ENCODE data around the gene PRKCH. TPM values are rescaled to one million over a fixed set of nuclear protein-coding genes. Genes with fewer than 3 reads are reported as not detected.

Gene PRKCH
- total RNA-seq, 1 donor from 2014 or later = 18.4 TPM

DNA sequence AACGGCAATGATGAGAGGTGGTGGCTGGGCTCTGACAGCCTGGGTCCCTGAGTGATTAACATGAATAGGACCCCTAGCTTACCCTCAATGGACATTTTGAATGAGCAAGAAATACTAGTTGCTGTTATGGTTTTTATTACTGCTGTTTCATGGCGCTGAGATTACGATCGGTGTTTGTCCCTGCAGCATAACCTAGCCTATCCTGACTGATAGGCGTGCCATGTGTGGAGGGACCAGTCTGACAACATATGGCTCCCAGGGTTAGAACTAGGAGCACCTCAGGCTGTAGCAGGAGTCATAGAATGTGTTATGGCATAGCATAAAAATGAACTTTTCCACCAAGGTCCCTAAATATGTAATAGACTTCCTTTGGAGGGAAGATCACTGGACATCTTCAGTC, 236.5 kb downstream of the PRKCH start:
- Histone ChIP-seq H3K27me3 (ENCODE audit: low read depth) (no peaks in the 10 kb centered on the region), H3K36me3 (no peaks in the 10 kb centered on the region), H3K4me3 (no peak overlapping the region), H3K9me3 (replicated peaks) (no peaks in the 10 kb centered on the region), H3K27ac (replicated peaks) (no peak overlapping the region), H3K4me1 (peaks cover 70% of the 10 kb centered on the region)
- TF ChIP-seq, protein P1, sequence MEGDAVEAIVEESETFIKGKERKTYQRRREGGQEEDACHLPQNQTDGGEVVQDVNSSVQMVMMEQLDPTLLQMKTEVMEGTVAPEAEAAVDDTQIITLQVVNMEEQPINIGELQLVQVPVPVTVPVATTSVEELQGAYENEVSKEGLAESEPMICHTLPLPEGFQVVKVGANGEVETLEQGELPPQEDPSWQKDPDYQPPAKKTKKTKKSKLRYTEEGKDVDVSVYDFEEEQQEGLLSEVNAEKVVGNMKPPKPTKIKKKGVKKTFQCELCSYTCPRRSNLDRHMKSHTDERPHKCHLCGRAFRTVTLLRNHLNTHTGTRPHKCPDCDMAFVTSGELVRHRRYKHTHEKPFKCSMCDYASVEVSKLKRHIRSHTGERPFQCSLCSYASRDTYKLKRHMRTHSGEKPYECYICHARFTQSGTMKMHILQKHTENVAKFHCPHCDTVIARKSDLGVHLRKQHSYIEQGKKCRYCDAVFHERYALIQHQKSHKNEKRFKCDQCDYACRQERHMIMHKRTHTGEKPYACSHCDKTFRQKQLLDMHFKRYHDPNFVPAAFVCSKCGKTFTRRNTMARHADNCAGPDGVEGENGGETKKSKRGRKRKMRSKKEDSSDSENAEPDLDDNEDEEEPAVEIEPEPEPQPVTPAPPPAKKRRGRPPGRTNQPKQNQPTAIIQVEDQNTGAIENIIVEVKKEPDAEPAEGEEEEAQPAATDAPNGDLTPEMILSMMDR (IDR thresholded peaks at IDR 0.05; ENCODE audit: borderline replicate concordance) = no peak
- intact Hi-C loops (cut with micrococcal nuclease) = no loop called here
- DNase-seq = no peak

DNA sequence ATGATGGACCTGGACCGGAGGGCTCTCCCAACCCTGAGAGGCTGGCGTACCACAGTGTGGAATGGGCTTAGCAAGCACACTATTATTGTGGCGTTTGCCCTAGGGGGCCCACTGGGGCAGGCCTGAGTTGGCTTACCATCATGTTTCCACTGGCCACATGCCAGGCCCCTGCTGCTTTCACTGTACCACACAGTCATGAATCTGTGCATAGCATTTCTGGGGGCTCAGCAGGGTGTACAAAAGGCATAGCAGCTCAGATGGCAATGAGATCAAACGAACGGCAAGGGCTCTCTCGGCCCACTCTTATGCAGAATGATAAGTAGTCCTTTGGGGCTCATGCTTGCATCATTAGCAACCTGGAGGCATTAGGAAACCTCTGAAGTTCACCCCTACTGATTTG, 236.9 kb downstream of the PRKCH start:
- H3K4me3 ChIP-seq = no peak overlapping the region
- TF ChIP-seq, protein P1 (IDR thresholded peaks at IDR 0.05; ENCODE audit: borderline replicate concordance) = no peak
- no peak for DNase-seq
- H3K27ac ChIP-seq (replicated peaks) = no peak overlapping the region
- no peaks in the 10 kb centered on the region for H3K27me3 ChIP-seq (ENCODE audit: low read depth)
- H3K9me3 ChIP-seq (replicated peaks) = no peaks in the 10 kb centered on the region
- H3K36me3 ChIP-seq = no peaks in the 10 kb centered on the region
- intact Hi-C loops (cut with micrococcal nuclease) = no loop called here
- peaks cover 66% of the 10 kb centered on the region for H3K4me1 ChIP-seq

DNA sequence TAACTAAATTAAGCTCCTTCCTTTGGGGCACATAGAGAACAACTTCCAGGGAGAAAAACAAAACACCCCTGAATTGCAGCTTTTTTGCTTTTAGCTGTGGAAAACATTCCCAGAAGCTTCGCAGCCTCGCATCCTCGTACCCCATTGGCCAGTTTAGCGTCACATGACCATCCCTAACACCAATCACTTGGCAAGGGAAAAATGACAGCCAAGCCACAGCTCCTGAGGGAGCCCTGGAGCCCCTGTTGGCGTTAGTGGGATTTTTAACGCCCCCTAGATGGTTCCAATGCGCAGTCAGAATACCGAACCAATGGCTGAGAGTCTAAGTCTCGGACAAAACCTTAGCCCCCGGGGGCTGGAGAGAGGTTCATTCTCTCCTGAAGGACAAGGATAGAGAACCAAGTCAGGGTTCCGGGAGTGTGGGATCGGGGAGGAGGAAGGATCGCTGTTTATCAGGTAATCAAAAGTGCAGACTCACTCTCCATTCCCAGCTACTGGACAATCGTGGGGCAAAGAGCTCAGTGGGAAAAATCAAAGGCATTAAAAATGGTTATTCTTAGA, 238.3 kb downstream of the PRKCH start:
- Histone ChIP-seq H3K9me3 (replicated peaks) (no peaks in the 10 kb centered on the region), H3K4me3 (no peak overlapping the region), H3K27me3 (ENCODE audit: low read depth) (no peaks in the 10 kb centered on the region), H3K27ac (replicated peaks) (peak overlapping the region; percentile 82), H3K4me1 (peaks cover 51% of the 10 kb centered on the region), H3K36me3 (no peaks in the 10 kb centered on the region)
- TF ChIP-seq, protein P1 (IDR thresholded peaks at IDR 0.05; ENCODE audit: borderline replicate concordance) = no peak
- intact Hi-C loops (cut with micrococcal nuclease) = no loop called here
- DNase-seq = no peak

DNA sequence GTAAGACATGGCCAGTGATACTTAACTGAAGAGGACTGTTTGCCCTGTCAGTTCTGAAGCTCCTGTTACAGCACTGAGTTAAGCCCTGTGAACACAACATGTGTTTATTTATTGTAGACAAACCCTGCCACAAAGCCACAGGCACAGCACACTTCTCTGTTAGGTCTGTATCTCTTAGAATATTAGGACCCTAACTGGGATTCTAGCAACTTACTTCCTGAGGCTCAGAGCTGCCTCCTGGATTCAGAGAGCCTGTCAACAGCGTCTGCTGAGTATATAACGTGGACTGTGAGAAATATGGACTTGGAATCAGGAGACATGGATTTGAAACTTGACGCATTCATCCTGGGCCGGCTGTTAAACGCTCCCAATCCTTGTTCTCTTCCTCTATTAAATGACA, 238.9 kb downstream of the PRKCH start:
- intact Hi-C loops (cut with micrococcal nuclease) = no loop called here
- Histone ChIP-seq H3K9me3 (replicated peaks) (no peaks in the 10 kb centered on the region), H3K36me3 (no peaks in the 10 kb centered on the region), H3K27ac (replicated peaks) (peak overlapping the region; percentile 82), H3K4me3 (no peak overlapping the region), H3K4me1 (peaks cover 47% of the 10 kb centered on the region), H3K27me3 (ENCODE audit: low read depth) (no peaks in the 10 kb centered on the region)
- TF ChIP-seq, protein P1 (IDR thresholded peaks at IDR 0.05; ENCODE audit: borderline replicate concordance) = no peak
- DNase-seq = no peak

- Histone ChIP-seq H3K27ac (replicated peaks) (peak overlapping the region; percentile 82), H3K27me3 (ENCODE audit: low read depth) (no peaks in the 10 kb centered on the region), H3K4me3 (no peak overlapping the region), H3K9me3 (replicated peaks) (no peaks in the 10 kb centered on the region), H3K4me1 (peaks cover 47% of the 10 kb centered on the region), H3K36me3 (no peaks in the 10 kb centered on the region)
- DNase-seq = no peak
- intact Hi-C loops (cut with micrococcal nuclease) = no loop called here
- TF ChIP-seq, protein P1 (IDR thresholded peaks at IDR 0.05; ENCODE audit: borderline replicate concordance) = no peak
Measured at GRCh38 chr14:61561104-61561503, 239.7 kb downstream of the PRKCH start.

All from left ventricle myocardium inferior (tissue), 1 donor.